Activated CD8-positive, alpha-beta memory T cell treated with anti-CD3 and anti-CD28 coated beads for 24 hours (primary cell): ENCODE results near the gene PRRT1B.

Experiments
- DNase-seq: peaks from one replicate; pipeline ENCODE4 v3.0.0-alpha.2; 2020

PRRT1B gene

GRCh38 chr9:131582466-131583336 is 37.4 kb downstream of the PRRT1B start:
- no peak for DNase-seq

GRCh38 chr9:131583337-131583645 is 38.0 kb downstream of the PRRT1B start:
- no peak for DNase-seq

- no peak for DNase-seq
Observed at GRCh38 chr9:131583836-131584555, 38.7 kb downstream of the PRRT1B start.

- no peak for DNase-seq
Observed at GRCh38 chr9:131584858-131585257, 39.5 kb downstream of the PRRT1B start.

DNA sequence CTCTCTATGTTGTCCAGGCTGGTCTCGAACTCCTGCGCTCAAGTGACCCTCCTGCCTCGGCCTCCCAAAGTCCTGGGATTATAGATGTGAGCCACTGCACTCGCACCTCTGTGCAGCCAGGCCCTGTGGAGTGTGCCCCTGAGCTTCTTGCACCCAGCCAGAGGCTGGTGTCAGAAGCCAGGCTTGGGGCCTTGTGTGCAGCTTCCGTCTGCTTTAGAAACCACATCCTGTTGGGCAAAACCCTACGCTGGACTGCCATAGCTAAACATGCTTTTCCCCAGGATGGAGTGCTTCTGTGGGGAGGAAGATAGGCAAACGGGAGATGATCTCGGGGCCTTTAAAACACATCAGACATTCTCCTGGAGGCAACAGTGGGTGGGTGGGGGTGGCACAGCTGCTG is 40.1 kb downstream of the PRRT1B start:
- DNase-seq: peak; percentile 71

DNA sequence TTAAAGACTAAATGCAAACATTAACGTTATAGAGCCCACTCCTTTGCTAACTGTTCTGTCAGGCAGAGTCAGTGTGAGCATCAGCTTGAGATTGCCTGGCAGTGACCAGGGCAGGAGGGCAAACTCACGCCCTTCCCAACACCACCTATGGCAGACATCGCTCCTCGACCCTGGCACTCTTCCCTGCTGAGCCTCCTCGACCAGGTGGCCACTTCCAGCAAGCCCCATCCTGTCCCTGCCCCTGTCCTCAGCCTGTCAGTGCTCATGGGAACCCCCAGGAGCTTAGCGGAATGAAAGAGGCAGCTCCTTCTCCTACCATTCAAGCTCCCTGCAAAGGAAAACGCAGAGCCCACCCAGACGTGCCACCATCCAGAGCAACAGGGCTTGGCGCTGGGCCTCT is 42.0 kb downstream of the PRRT1B start:
- no peak for DNase-seq

GRCh38 chr9:131587906-131588305 is 42.6 kb downstream of the PRRT1B start:
- no peak for DNase-seq

DNA sequence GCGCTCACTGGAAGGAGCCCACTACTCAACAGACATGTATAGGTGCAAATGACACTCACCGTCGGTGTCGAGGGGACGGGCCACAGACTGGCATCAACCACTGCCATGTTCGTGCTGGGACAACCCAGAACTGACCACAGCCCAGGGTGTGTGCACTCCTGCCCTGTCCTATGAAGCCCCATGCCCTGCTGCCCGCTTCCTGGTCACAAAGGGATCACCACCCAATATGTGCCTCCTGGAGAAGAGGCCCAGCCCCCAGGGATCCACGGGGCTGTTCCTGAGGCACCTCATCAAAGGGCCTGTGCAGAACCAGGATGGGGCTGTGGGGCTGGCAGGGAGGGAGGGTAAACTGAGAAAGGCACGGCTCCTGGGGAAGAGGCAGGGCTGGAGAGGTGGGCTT is 43.1 kb downstream of the PRRT1B start:
- no peak for DNase-seq

GRCh38 chr9:131589124-131589711 is 43.9 kb downstream of the PRRT1B start:
- DNase-seq: no peak

DNA sequence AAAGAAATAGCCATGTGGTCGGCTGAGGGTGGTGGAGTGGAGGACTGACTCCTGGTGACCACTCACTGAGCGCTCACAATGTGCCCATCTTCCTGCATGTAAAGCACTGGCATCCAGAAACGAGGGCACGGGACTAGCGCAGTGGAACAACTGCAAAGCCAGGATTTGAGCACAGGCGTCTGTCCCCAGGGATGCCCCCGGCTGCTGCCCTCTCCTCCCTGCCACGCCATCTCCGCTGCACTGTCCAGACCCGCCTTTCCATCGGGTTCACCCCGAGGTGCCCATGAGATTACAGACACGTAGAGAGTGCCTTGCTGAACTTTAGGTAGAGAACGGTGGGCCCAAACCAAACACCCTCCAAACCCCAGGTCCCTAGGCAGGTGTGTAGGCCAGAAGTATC is 44.7 kb downstream of the PRRT1B start:
- DNase-seq: no peak

GRCh38 chr9:131590449-131590848 is 45.1 kb downstream of the PRRT1B start:
- no peak for DNase-seq

DNA sequence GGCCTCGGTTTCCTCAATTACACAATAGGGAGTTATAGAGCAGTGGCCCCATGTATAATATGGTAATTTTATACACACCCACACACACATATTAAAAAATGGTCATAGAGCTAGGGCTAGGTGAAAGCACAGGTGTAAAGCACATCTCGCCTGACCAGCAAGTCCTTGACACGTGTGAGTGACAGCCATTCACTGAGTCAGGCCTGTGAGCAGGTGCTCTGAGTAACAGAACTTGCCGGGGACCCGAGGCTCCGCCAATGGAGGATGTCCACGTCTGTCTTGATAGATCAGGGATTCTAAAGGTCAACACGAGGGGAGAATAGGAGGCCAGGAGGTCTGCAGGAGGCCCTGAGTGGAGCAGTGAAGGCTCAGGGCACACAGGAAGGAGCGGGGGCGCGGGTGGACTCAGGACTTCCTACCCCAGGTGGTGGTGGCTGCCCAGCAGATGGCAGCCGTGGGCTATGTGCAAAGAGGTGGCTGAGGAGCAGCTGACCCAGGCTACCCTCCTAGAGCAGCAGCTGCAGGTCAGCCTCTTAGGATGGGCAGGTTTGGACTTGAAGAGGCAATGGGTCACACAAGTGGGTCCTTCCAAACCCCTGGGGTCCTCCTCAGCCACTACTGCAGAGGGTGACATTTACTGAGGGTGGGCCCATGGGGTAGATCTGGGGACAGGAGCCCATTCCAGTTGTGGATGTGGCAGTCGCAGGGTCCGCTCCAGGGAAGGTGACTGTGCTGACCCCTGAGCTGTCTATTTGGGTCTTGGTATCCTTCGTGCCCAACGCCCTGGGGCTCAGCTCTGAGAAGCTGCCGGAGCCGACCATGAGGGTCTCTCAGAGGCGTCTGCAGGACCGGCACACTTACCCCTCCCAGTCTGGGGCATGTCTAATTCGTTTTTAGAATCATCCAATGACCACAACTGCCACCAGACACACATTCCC is 45.9 kb downstream of the PRRT1B start:
- DNase-seq: peak; percentile 90

GRCh38 chr9:131591845-131592208 is 46.5 kb downstream of the PRRT1B start:
- no peak for DNase-seq

DNA sequence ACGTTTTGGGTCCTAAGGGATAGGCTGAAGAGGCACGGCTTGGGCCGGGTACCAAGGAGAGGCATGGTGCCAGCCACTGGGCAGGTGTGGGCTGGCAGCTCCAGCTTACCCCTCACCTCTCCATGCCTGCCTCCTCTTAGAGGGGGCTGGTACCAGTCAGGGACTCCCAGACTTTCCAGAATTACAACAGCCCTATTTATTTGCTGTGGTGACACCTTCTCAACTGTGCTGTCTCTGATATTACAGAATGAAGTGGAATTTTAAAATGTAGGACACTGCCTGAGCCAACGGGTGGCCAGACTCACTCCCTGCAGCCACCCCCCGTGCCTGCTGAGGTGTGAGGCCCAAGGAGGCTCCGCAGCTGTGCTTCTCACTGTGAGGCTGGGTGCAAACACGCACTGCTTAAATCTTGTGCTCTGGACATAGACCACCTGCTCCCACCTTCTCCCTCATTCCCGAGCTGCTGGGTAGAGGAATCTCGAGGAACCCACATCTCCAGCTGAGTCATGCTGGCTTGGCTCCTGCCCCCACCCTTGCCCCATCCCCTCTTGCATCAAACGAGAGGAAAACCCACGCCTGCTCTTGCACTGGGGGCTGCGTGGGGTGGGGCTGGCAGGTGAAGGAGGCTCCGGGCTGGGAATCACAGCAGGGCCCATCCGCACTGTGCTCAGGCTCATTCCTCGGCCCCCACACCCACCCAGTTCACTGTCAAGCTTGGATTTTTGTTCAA is 47.9 kb downstream of the PRRT1B start:
- no peak for DNase-seq

- DNase-seq: no peak
Observed at GRCh38 chr9:131593936-131594665, 48.8 kb downstream of the PRRT1B start.

- DNase-seq: no peak
Observed at GRCh38 chr9:131594906-131595665, 49.8 kb downstream of the PRRT1B start.

GRCh38 chr9:131595696-131596429 is 50.5 kb downstream of the PRRT1B start:
- no peak for DNase-seq

GRCh38 chr9:131596430-131596743 is 51.1 kb downstream of the PRRT1B start:
- DNase-seq: no peak

- DNase-seq: no peak
Observed at GRCh38 chr9:131597246-131597645, 51.9 kb downstream of the PRRT1B start.

- no peak for DNase-seq
Observed at GRCh38 chr9:131598121-131598520, 52.8 kb downstream of the PRRT1B start.
